HG03432 (cell line): ENCODE data around the gene SMIM28.

ENCODE experiments used
- ATAC-seq: cut with Tn5 transposase; IDR thresholded peaks from one replicate; pipeline ENCODE4 v1.9.1; 2021; ENCODE audit warnings: mild to moderate bottlenecking, moderate library complexity; ENCODE audit not compliant: unreplicated experiment

The SMIM28 gene

GRCh38 chr6:138427701-138428100 is 50.0 kb downstream of the SMIM28 start:
- ATAC-seq: no peak

- peak; percentile 44 for ATAC-seq
Observed at GRCh38 chr6:138428944-138429598, 51.4 kb downstream of the SMIM28 start.

- no peak for ATAC-seq
Observed at GRCh38 chr6:138429761-138430160, 52.1 kb downstream of the SMIM28 start.

- no peak for ATAC-seq
Observed at GRCh38 chr6:138430361-138431145, 52.8 kb downstream of the SMIM28 start.

GRCh38 chr6:138431256-138432062 is 53.8 kb downstream of the SMIM28 start:
- no peak for ATAC-seq

GRCh38 chr6:138432063-138432356 is 54.3 kb downstream of the SMIM28 start:
- ATAC-seq: no peak
